ENCODE results near the gene PWWP2B. TPM values are rescaled to one million over a fixed set of nuclear protein-coding genes. Genes with fewer than 3 reads are reported as not detected.
A peak's percentile ranks its signal among the peaks of the same experiment; 100 is the strongest.

Gene PWWP2B
- total RNA-seq, 4 donors from 2014 or later: 28.3 to 33.1 (median 28.9) TPM

DNA sequence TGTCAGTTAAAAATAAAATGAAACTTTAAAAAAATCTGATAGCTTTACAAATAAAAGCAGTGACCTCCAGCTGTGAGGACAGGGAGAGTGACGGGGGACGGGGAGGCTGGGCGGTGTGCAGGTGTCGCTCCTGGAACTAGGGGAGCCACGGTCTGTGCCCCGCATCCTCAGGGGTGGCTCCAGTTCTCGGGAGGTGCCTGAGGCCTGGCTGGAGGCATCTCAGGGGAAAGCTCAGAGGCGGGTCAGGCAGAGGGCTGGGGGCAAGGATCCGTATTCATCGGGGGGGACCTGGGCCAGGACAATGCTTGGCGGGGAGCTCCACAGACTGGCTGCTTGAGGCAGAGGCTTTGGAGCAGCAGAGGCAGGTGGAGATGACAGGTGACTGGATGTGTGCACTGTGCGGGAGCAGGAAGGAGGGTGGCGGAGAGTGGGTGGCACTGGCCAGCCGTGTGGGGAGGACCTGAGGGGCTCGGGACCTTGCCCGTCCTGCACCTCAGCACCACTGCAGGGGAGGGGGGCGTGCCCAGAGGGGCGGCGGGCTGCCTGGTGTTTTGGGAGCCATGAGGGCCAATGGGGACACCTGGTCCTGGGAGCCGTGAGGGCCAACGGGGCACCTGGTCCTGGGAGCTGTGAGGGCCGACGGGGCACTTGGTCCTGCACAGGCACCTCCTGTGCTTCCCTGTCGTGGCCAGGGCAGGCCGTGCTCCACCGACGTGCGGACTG is 13.2 kb downstream of the PWWP2B start:
- no peak overlapping the region for H3K4me3 ChIP-seq (ENCODE audit: low read depth, poor library complexity, severe bottlenecking)
- 87 to 89% methylated on average over 20 to 28 of the region's 28 CpGs for WGBS, 2 donors
- no peak for TF ChIP-seq CTCF (IDR thresholded peaks at IDR 0.05)
- TF ChIP-seq POLR2A (IDR thresholded peaks at IDR 0.05): no peak
- intact Hi-C loops (cut with DNase I; ENCODE audit: low total_unique reads): no loop called here
- no peak for DNase-seq (ENCODE audit: low spot score in 2 of 2)

DNA sequence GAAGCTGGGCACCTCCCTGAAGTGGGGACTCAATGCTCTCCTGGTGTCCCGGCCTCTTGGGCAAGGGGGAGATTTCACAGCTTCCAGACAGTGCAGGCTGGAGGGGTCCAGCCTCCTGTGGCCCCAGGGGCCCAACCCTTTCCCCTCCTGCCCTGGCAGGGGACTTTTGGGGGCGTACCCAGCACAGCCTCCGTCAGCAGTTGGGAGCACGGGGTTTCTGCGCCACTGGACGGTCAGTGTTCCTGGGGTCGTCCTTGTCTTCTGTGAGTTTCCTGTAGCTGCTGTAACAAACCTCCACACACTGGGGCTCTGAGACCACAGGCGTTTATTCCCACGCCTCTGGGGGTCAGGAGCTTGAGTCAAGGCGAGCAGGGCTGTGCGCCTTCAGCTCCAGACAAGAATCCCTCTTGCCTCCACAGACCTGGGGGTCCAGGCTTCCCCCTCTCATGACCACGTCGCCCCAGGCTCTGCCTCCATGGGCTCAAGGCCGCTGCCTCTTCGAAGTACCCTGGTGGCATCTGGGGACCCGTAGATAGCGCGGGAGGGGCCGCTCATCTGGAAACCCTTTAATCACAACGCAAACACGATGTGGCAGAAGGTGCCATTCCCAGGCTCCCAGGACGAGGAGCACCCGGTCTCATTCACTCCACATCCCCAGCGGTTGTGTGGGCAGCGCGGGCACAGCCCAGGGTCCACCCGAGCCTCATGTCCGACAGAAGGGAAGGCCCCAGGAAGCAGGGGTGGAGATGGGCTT is 14.0 kb downstream of the PWWP2B start:
- H3K4me3 ChIP-seq (ENCODE audit: low read depth, poor library complexity, severe bottlenecking): no peak overlapping the region
- intact Hi-C loops (cut with DNase I; ENCODE audit: low total_unique reads): no loop called here
- no peak for TF ChIP-seq CTCF (IDR thresholded peaks at IDR 0.05)
- no peak for TF ChIP-seq POLR2A (IDR thresholded peaks at IDR 0.05)
- DNase-seq (ENCODE audit: low spot score in 2 of 2): no peak
- WGBS, 2 donors: 65 to 71% methylated on average over 26 to 27 of the region's 28 CpGs

DNA sequence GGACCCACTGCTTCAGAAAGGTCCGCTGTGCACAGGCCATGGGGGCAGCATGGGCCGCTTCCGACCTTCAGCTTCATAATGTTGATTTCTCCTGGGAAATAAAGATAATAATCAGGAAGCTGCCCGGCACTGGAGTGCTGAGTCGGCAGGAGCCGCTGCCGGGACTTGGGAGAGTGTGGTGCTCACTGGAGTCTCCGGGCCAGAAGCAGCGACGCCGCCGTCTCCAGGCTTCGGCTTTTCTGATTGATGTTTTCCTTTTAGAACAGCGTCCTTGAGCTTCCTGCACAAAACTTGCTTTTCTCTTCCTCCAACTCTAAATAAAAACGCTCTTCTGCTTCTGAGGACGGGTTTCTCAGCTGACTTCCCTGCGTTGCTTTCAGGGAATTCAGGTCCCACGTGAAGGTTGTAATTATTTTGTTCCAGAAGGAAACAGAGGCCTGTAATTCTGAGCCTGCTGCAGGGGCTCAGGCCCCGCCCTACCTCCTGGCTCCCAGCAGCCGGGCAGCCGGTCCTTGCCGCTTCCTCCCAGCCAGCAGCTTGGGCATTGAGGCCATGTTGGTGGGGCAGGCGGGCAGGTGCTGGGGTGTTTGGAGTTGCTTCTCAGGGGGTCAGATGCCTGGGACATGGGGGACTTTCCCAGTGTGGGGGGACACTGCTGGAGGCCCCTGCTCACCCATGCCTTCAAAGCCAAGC is 14.7 kb downstream of the PWWP2B start:
- WGBS, 2 donors: 16% methylated on average over 23 of the region's 23 CpGs
- intact Hi-C loops (cut with DNase I; ENCODE audit: low total_unique reads): no loop called here
- DNase-seq (ENCODE audit: low spot score in 2 of 2): no peak
- no peak overlapping the region for H3K4me3 ChIP-seq (ENCODE audit: low read depth, poor library complexity, severe bottlenecking)
- TF ChIP-seq CTCF (IDR thresholded peaks at IDR 0.05): no peak
- TF ChIP-seq POLR2A (IDR thresholded peaks at IDR 0.05): no peak

DNA sequence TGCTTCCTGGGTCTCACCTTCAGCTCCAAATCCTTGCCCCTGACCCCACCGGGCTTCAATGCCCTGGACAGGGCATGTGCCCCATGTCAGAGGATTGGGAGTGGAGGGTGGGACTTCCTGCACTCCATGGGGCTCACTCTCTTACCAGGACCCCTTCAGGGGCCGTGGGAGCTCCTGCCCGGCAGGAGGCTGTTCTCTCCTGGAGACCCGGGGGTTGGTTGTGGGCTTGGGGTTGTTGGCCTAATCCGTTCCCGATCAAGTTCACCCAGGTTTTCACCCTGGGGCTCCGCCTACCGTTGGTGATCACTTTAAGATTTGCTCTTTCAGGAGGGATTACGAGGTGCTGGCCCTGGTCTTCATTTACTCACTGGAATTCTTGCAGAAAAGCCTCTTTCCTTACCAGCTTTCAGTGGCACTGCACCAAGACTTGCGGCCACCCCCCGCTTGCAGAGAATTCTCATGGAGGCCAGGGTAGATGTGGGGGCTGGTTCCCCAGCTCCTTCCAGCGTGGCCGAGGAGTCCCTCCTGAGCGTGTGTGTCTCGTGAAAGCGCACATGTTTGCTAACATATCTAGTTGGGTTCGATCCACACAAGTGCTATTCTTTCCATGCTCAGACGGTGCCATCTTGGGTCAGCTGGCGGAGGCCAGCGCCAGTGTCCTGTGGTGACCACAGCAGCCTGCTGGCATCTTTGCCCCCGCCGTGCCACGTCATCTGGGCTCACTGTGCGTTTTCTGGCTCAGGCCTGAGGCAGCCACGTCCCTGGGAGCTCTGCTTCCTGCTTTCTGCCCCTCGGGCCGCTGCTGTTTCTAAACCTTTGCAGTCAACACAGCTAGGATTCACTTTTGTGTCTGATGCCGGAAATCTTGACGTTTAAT is 15.6 kb downstream of the PWWP2B start:
- DNase-seq (ENCODE audit: low spot score in 2 of 2): peak in 1 of 2 donors; percentile 93
- intact Hi-C loops (cut with DNase I; ENCODE audit: low total_unique reads): no loop called here
- WGBS, 2 donors: 58 to 65% methylated on average over 26 to 29 of the region's 29 CpGs
- TF ChIP-seq POLR2A (IDR thresholded peaks at IDR 0.05): no peak
- no peak for TF ChIP-seq CTCF (IDR thresholded peaks at IDR 0.05)
- H3K4me3 ChIP-seq (ENCODE audit: low read depth, poor library complexity, severe bottlenecking): no peak overlapping the region
